SU-DHL-6 (cell line): ENCODE data around the gene TDP2.

Source experiments
- H2AFZ ChIP-seq: fragments of 200-600 bp; sonication (generic); 2 replicates; pipeline ENCODE4 v1.6.1; 2014; ENCODE audit warnings: low read depth, mild to moderate bottlenecking, moderate library complexity, mixed read lengths, antibody characterized with exemption, low read length; ENCODE audit not compliant: severe bottlenecking
- H3F3A ChIP-seq: fragments of 200-600 bp; shearing (Covaris generic); 2 replicates; pipeline ENCODE4 v1.6.0; 2016; ENCODE audit warnings: antibody characterized with exemption, mild to moderate bottlenecking; ENCODE audit not compliant: insufficient read depth
- H3K27ac ChIP-seq: fragments of 200-600 bp; sonication (generic); 2 replicates; pipeline ENCODE4 v1.5.1; 2016; ENCODE audit warnings: low read depth, mild to moderate bottlenecking, low read length, moderate library complexity, mixed read lengths
- H3K27me3 ChIP-seq: fragments of 200-600 bp; sonication (generic), shearing (Covaris generic); 2 replicates; pipeline ENCODE4 v1.6.0; 2014; ENCODE audit warnings: mild to moderate bottlenecking, low read length
- H3K36me3 ChIP-seq: fragments of 200-600 bp; sonication (generic); 2 replicates; pipeline ENCODE4 v1.6.1; 2014; ENCODE audit warnings: mild to moderate bottlenecking, low read length, mixed read lengths
- H3K4me2 ChIP-seq: fragments of 300-600, 200-600 bp; shearing (Covaris generic), sonication (generic); 2 replicates; pipeline ENCODE4 v1.6.0; 2014; ENCODE audit warnings: low read length, low read depth, mild to moderate bottlenecking; ENCODE audit not compliant: poor library complexity, severe bottlenecking
- H3K4me3 ChIP-seq: fragments of 200-600 bp; sonication (generic); 2 replicates; pipeline ENCODE4 v1.5.1; 2014; ENCODE audit warnings: antibody characterized with exemption, low read length, mild to moderate bottlenecking, mixed read lengths; ENCODE audit not compliant: insufficient read depth, poor library complexity, severe bottlenecking
- H3K79me2 ChIP-seq: fragments of 200-600 bp; sonication (generic); 2 replicates; pipeline ENCODE4 v1.6.1; 2014; ENCODE audit warnings: mild to moderate bottlenecking, low read length, moderate library complexity; ENCODE audit not compliant: insufficient read depth
- H3K9ac ChIP-seq: fragments of 200-600 bp; sonication (generic); 2 replicates; pipeline ENCODE4 v1.7.0; 2014; ENCODE audit warnings: mild to moderate bottlenecking, low read length
- H3K9me2 ChIP-seq: fragments of 200-600 bp; sonication (generic); replicated peaks from 2 replicates; pipeline ENCODE4 v1.6.1; 2014; ENCODE audit warnings: low read length; ENCODE audit not compliant: insufficient read depth
- H3K9me3 ChIP-seq: fragments of 200-600 bp; sonication (generic); 2 replicates; pipeline ENCODE4 v1.6.1; 2014; ENCODE audit warnings: low read length, mixed read lengths; ENCODE audit not compliant: insufficient read depth
- H4K20me1 ChIP-seq: fragments of 200-600 bp; sonication (generic); 2 replicates; pipeline ENCODE4 v1.6.1; 2014; ENCODE audit warnings: low read depth, mild to moderate bottlenecking, antibody characterized with exemption, low read length, moderate library complexity, mixed read lengths
- CTCF ChIP-seq: fragments of 200-600 bp; sonication (generic); IDR thresholded peaks from one replicate; pipeline ENCODE4 v1.5.1; 2017; ENCODE audit warnings: antibody characterized with exemption, mild to moderate bottlenecking, low read length, moderate library complexity; ENCODE audit not compliant: insufficient read depth, poor library complexity, severe bottlenecking
- EZH2phosphoT487 ChIP-seq: fragments of 200-600 bp; sonication (generic), shearing (Covaris generic); conservative IDR thresholded peaks from 2 replicates; pipeline ENCODE4 v1.6.1; 2018; ENCODE audit warnings: mild to moderate bottlenecking, antibody characterized with exemption, low read length, moderate library complexity, mixed read lengths

TDP2 gene

GRCh38 chr6:24620637-24621036 is 46.1 kb downstream of the TDP2 start:
- Histone ChIP-seq H3K79me2 (no peaks in the 10 kb centered on the region), H3K4me2 (no peak overlapping the region), H3F3A (no peaks in the 10 kb centered on the region), H2AFZ (no peak overlapping the region), H3K9me2 (no peaks in the 10 kb centered on the region), H3K36me3 (no peaks in the 10 kb centered on the region), H3K9ac (no peak overlapping the region), H3K4me3 (no peak overlapping the region), H3K27me3 (no peaks in the 10 kb centered on the region), H4K20me1 (no peaks in the 10 kb centered on the region), H3K27ac (no peak overlapping the region), H3K9me3 (no peaks in the 10 kb centered on the region)
- TF ChIP-seq CTCF (no peak), EZH2phosphoT487 (no peak)

GRCh38 chr6:24619661-24620060 is 47.0 kb downstream of the TDP2 start:
- H3F3A ChIP-seq, result no peaks in the 10 kb centered on the region
- H3K4me3 ChIP-seq, result no peak overlapping the region
- no peaks in the 10 kb centered on the region for H3K27me3 ChIP-seq
- no peak overlapping the region for H2AFZ ChIP-seq
- no peak overlapping the region for H3K27ac ChIP-seq
- no peak overlapping the region for H3K4me2 ChIP-seq
- H3K36me3 ChIP-seq, result no peaks in the 10 kb centered on the region
- TF ChIP-seq CTCF (no peak), EZH2phosphoT487 (no peak)
- H3K9me2 ChIP-seq, result no peaks in the 10 kb centered on the region
- H3K9me3 ChIP-seq, result no peaks in the 10 kb centered on the region
- no peaks in the 10 kb centered on the region for H4K20me1 ChIP-seq
- H3K9ac ChIP-seq, result no peak overlapping the region
- H3K79me2 ChIP-seq, result no peaks in the 10 kb centered on the region

- H3F3A ChIP-seq, result no peaks in the 10 kb centered on the region
- H4K20me1 ChIP-seq, result no peaks in the 10 kb centered on the region
- H3K4me2 ChIP-seq, result no peak overlapping the region
- no peaks in the 10 kb centered on the region for H3K27me3 ChIP-seq
- H3K4me3 ChIP-seq, result no peak overlapping the region
- no peaks in the 10 kb centered on the region for H3K9me3 ChIP-seq
- H3K9ac ChIP-seq, result no peak overlapping the region
- H2AFZ ChIP-seq, result no peak overlapping the region
- H3K27ac ChIP-seq, result no peak overlapping the region
- H3K79me2 ChIP-seq, result no peaks in the 10 kb centered on the region
- no peaks in the 10 kb centered on the region for H3K36me3 ChIP-seq
- no peaks in the 10 kb centered on the region for H3K9me2 ChIP-seq
- TF ChIP-seq EZH2phosphoT487, result no peak
- TF ChIP-seq CTCF, result no peak
Observed at GRCh38 chr6:24614648-24615047, 52.1 kb downstream of the TDP2 start.

- no peaks in the 10 kb centered on the region for H3K36me3 ChIP-seq
- no peaks in the 10 kb centered on the region for H3K79me2 ChIP-seq
- no peaks in the 10 kb centered on the region for H3K27me3 ChIP-seq
- H3K9ac ChIP-seq, result no peak overlapping the region
- no peak overlapping the region for H3K4me2 ChIP-seq
- no peaks in the 10 kb centered on the region for H3K9me3 ChIP-seq
- H3K4me3 ChIP-seq, result no peak overlapping the region
- no peak overlapping the region for H3K27ac ChIP-seq
- no peaks in the 10 kb centered on the region for H3F3A ChIP-seq
- no peaks in the 10 kb centered on the region for H3K9me2 ChIP-seq
- H2AFZ ChIP-seq, result no peak overlapping the region
- no peaks in the 10 kb centered on the region for H4K20me1 ChIP-seq
- no peak for TF ChIP-seq EZH2phosphoT487
- no peak for TF ChIP-seq CTCF
Observed at GRCh38 chr6:24614043-24614420, 52.7 kb downstream of the TDP2 start.
